A549 (cell line): ENCODE data around the gene MUC21. TPM values are rescaled to one million over a fixed set of nuclear protein-coding genes. Genes with fewer than 3 reads are reported as not detected.

Source experiments
- ATAC-seq, 2 experiments: fragments of 200-7000 bp in 1 of 2; fragments of >200 bp in 1 of 2; cut with Nextera tagmentation in 1 of 2; cut with Tn5 transposase in 1 of 2; 3 replicates each; pipeline versions ENCODE4 v1.8.0 to v1.9.1; 2018 to 2020; ENCODE audit warnings: mild to moderate bottlenecking in 1 of 2, moderate library complexity in 1 of 2
- CTCF ChIA-PET: fragments of 300-600 bp; sonication (Branson Sonifier 250); formaldehyde crosslinking; extraction: SDS; loops from one replicate; lab custom pipeline; 2021; ENCODE audit warnings: antibody characterized with exemption, inconsistent platforms; lab: Yijun Ruan, JAX
- POLR2A ChIA-PET: fragments of 350-600 bp; formaldehyde crosslinking; extraction: SDS; loops from one replicate; lab custom pipeline; 2021; ENCODE audit warnings: antibody characterized with exemption, inconsistent platforms; lab: Yijun Ruan, JAX
- DNase-seq, 2 experiments: peaks; one replicate each; pipeline versions ENCODE4 v3.0.0 to v3.0.0-alpha.2; 2011 to 2016; ENCODE audit warnings: low read depth in 1 of 2, low spot score in 1 of 2
- FAIRE-seq: peaks from 2 replicates; lab custom pipeline; 2011; peaks lifted over from hg19 to GRCh38; lab: Jason Lieb, UNC
- H3K27ac ChIP-seq, 2 experiments: fragments of >200 bp; sonication (Bioruptor Twin); formaldehyde crosslinking; 3 replicates each; pipeline ENCODE4 v1.5.1; 2016 to 2017
- H3K4me1 ChIP-seq: fragments of >200 bp; sonication (Bioruptor Twin); formaldehyde crosslinking; 3 replicates; pipeline ENCODE4 v1.6.1; 2016
- H3K4me2 ChIP-seq: fragments of >200 bp; sonication (Bioruptor Twin); formaldehyde crosslinking; 3 replicates; pipeline ENCODE4 v1.6.1; 2016
- H3K4me3 ChIP-seq: fragments of >200 bp; sonication (Bioruptor Twin); formaldehyde crosslinking; 3 replicates; pipeline ENCODE4 v1.5.1; 2016
- H3K9me3 ChIP-seq: fragments of >200 bp; sonication (Bioruptor Twin); formaldehyde crosslinking; 3 replicates; pipeline ENCODE4 v1.6.1; 2016
- CBX8 ChIP-seq: fragments of 200-600 bp; sonication (generic); IDR thresholded peaks from 2 replicates; pipeline ENCODE4 v1.6.1; 2016
- CEBPB ChIP-seq, 2 experiments: fragments of >200 bp in 1 of 2; sonication (Bioruptor Twin) in 1 of 2; formaldehyde crosslinking in 1 of 2; IDR thresholded peaks; 2 replicates each; pipeline ENCODE4 v1.6.1; 2012 to 2016
- CHD2 ChIP-seq: fragments of 150-350 bp; IDR thresholded peaks from 2 replicates; pipeline ENCODE4 v1.6.1; 2014; ENCODE audit warnings: low read length; ENCODE audit not compliant: partially characterized antibody
- ESRRA ChIP-seq: fragments of 150-350 bp; IDR thresholded peaks from 2 replicates; pipeline ENCODE4 v1.6.1; 2014; ENCODE audit warnings: mild to moderate bottlenecking, low read length, borderline replicate concordance
- FOSB ChIP-seq: fragments of 250-450 bp; sonication (Bioruptor Pico); IDR thresholded peaks from 2 replicates; pipeline ENCODE4 v1.5.0; 2020; ENCODE audit warnings: mild to moderate bottlenecking, moderate library complexity
- FOXS1 ChIP-seq: fragments of 250-450 bp; sonication (Bioruptor Pico); IDR thresholded peaks from 2 replicates; pipeline ENCODE4 v1.5.0; 2020; ENCODE audit warnings: mild to moderate bottlenecking, moderate library complexity
- GATA3 ChIP-seq: IDR thresholded peaks from 2 replicates; pipeline ENCODE4 v1.6.1; 2012; ENCODE audit warnings: borderline replicate concordance
- HDAC2 ChIP-seq: fragments of 200-600 bp; sonication (generic); IDR thresholded peaks from 2 replicates; pipeline ENCODE4 v1.6.1; 2016
- HEYL ChIP-seq: fragments of 250-450 bp; sonication (Bioruptor Pico); IDR thresholded peaks from 2 replicates; pipeline ENCODE4 v1.8.0; 2021; ENCODE audit warnings: mild to moderate bottlenecking, moderate library complexity
- HOXB13 ChIP-seq: fragments of 250-450 bp; sonication (Bioruptor Pico); IDR thresholded peaks from 2 replicates; pipeline ENCODE4 v1.5.0; 2020; ENCODE audit warnings: low read depth, mild to moderate bottlenecking, moderate library complexity
- HOXB5 ChIP-seq: fragments of 250-450 bp; sonication (Bioruptor Pico); IDR thresholded peaks from 2 replicates; pipeline ENCODE4 v1.5.0; 2020; ENCODE audit warnings: mild to moderate bottlenecking, moderate library complexity
- JUNB ChIP-seq: fragments of >200 bp; sonication (Bioruptor Twin); formaldehyde crosslinking; IDR thresholded peaks from 2 replicates; pipeline ENCODE4 v1.6.1; 2016
- MAFK ChIP-seq: fragments of 450-650 bp; IDR thresholded peaks from 2 replicates; pipeline ENCODE4 v1.6.1; 2014; ENCODE audit not compliant: partially characterized antibody
- MAZ ChIP-seq: fragments of 150-350 bp; IDR thresholded peaks from 2 replicates; pipeline ENCODE4 v1.6.1; 2014; ENCODE audit warnings: antibody characterized with exemption, low read depth, low read length, borderline replicate concordance
- NPAS2 ChIP-seq: fragments of 250-450 bp; sonication (Bioruptor Pico); IDR thresholded peaks from 2 replicates; pipeline ENCODE4 v1.8.0; 2022; ENCODE audit warnings: mild to moderate bottlenecking, moderate library complexity, borderline replicate concordance
- PHF8 ChIP-seq: fragments of 200-600 bp; sonication (generic); IDR thresholded peaks from 2 replicates; pipeline ENCODE4 v1.6.1; 2016; ENCODE audit warnings: low read depth, mild to moderate bottlenecking, antibody characterized with exemption, moderate library complexity, borderline replicate concordance
- POLR2A ChIP-seq: IDR thresholded peaks from 2 replicates; pipeline ENCODE4 v1.6.1; 2012; ENCODE audit warnings: mild to moderate bottlenecking, low read length
- RAD21 ChIP-seq, 2 experiments: fragments of >200 bp in 1 of 2; sonication (Bioruptor Twin) in 1 of 2; formaldehyde crosslinking in 1 of 2; IDR thresholded peaks in 1 of 2; conservative IDR thresholded peaks in 1 of 2; 2 replicates in 1 of 2; 3 replicates in 1 of 2; pipeline ENCODE4 v1.6.1; 2012 to 2018; ENCODE audit warnings: inconsistent platforms in 1 of 2
- RCOR1 ChIP-seq: fragments of 150-350 bp; IDR thresholded peaks from 2 replicates; pipeline ENCODE4 v1.6.1; 2014; ENCODE audit warnings: antibody characterized with exemption, low read length, low read depth
- RNF2 ChIP-seq: fragments of 200-600 bp; sonication (generic); IDR thresholded peaks from 2 replicates; pipeline ENCODE4 v1.6.1; 2016; ENCODE audit warnings: low read depth, mild to moderate bottlenecking, antibody characterized with exemption, moderate library complexity, borderline replicate concordance
- SREBF2 ChIP-seq: fragments of 450-650 bp; IDR thresholded peaks from 2 replicates; pipeline ENCODE4 v1.6.1; 2014; ENCODE audit warnings: mild to moderate bottlenecking, moderate library complexity
- ZC3H11A ChIP-seq: fragments of 450-650 bp; IDR thresholded peaks from 2 replicates; pipeline ENCODE4 v1.6.1; 2014; ENCODE audit warnings: antibody characterized with exemption, mild to moderate bottlenecking
- WGBS: methylation state at CpG from one replicate; pipeline ENCODE4 v1.1.6; 2017; ENCODE audit errors: missing lambda C conversion rate; 5-methylcytosine and 5-hydroxymethylcytosine counted together
- polyA plus RNA-seq, 4 experiments: library from polyadenylated mRNA; depleted of rRNA in 3 of 4; stranded (reverse); fragments of >200 nt; fragmentation: RNase III in 1 of 4; extraction: RNeasy Plus Mini Kit Qiagen cat#74134 plus additional on column Dnase treatment in 1 of 4; gene quantifications; 2 replicates in 3 of 4; 3 replicates in 1 of 4; pipeline ENCODE4 v1.2.3, GENCODE V29; 2011 to 2017
- TF ChIP-seq, protein P1 (sequence below): fragments of 250-450 bp; sonication (Bioruptor Pico); IDR thresholded peaks from 2 replicates; pipeline ENCODE4 v1.5.0; 2021; ENCODE audit warnings: mild to moderate bottlenecking, moderate library complexity, borderline replicate concordance
- TF ChIP-seq, protein P2 (sequence below): fragments of 450-650 bp; IDR thresholded peaks from 2 replicates; pipeline ENCODE4 v1.6.1; 2014; ENCODE audit warnings: antibody characterized with exemption
- TF ChIP-seq, protein P3 (sequence below): fragments of >200 bp; sonication (Bioruptor Twin); formaldehyde crosslinking; IDR thresholded peaks from 3 replicates; pipeline ENCODE4 v1.5.1; 2016
- TF ChIP-seq, protein P4 (sequence below): fragments of 150-350 bp; IDR thresholded peaks from 2 replicates; pipeline ENCODE4 v1.6.1; 2014; ENCODE audit warnings: low read depth, mild to moderate bottlenecking, low read length

MUC21 gene
- polyA plus RNA-seq, 2 of the 4 experiments (the other 2 are of a cell fraction), result not detected

DNA sequence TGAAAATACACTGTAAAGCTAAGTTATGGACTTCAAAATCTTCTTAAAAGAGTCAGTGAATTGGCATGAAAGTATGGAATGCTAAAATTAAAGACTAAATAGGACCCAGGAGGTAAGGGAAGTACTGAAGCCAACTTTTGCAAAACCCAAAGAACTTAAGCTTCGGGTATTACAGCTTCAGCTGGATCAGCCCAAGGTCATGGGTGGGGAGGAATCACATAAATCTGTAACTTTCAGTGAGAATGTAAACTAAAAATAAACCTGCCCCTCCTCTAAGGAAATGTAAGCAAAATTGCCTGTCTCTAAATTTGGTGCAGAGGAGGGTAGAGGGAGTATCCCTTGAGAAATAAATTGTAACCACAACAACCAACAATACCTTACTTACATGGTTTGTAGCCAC lies 4.4 kb upstream of the MUC21 start:
- POLR2A ChIA-PET, result interaction anchor here (0.9 kb wide), 1 partner anchor 36 kb away, joined by 3 read pairs; no protein-coding TSS in a partner anchor
- H3K4me1 ChIP-seq, result no peaks in the 10 kb centered on the region
- DNase-seq (no peak), FAIRE-seq (no peak), ATAC-seq (no peak)
- CTCF ChIA-PET, result no interaction called here
- 22% methylated on average over 1 of the region's 1 CpG for WGBS
- no peak overlapping the region for H3K4me3 ChIP-seq
- no peak for TF ChIP-seq ZC3H11A
- no peak for TF ChIP-seq HOXB13
- no peak for TF ChIP-seq JUNB
- no peak for TF ChIP-seq GATA3
- TF ChIP-seq ESRRA, result no peak
- no peak for TF ChIP-seq RAD21 (conservative IDR thresholded peaks at IDR 0.05 in 1 of 2, IDR thresholded peaks at IDR 0.05 in 1 of 2)
- TF ChIP-seq RNF2, result no peak
- TF ChIP-seq NPAS2 (CRISPR knock-in tag), result no peak
- no peak for TF ChIP-seq CHD2
- H3K4me2 ChIP-seq, result no peak overlapping the region
- no peak overlapping the region for H3K27ac ChIP-seq
- H3K9me3 ChIP-seq, result no peaks in the 10 kb centered on the region

DNA sequence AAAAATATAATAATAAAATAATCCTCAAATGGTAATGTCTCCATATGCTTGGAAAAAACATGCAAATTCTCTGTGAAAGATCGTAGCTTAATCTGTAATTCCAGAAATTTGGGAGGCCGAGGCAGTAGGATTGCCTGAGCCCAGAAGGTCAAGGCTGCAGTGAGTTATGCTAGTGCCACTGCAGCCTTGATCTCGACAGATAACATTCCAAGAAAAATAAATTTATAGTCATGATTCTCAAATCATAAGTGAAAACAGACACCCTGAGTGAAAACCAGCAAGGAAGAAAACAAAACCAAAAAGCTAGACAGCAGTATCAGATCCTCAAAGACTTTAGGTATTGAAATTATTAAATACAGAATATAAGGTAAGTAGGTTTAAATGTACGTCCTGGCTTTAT lies 3.8 kb upstream of the MUC21 start:
- Histone ChIP-seq H3K4me1 (no peaks in the 10 kb centered on the region), H3K4me2 (no peak overlapping the region), H3K4me3 (no peak overlapping the region), H3K27ac (no peak overlapping the region), H3K9me3 (no peaks in the 10 kb centered on the region)
- TF ChIP-seq JUNB (no peak), RCOR1 (no peak), HEYL (CRISPR knock-in tag) (no peak), MAFK (no peak), FOSB (no peak), FOXS1 (CRISPR knock-in tag) (no peak), CBX8 (no peak), PHF8 (no peak), HOXB13 (no peak), CEBPB (IDR thresholded peaks at IDR 0.05) (no peak)
- TF ChIP-seq, protein P1, sequence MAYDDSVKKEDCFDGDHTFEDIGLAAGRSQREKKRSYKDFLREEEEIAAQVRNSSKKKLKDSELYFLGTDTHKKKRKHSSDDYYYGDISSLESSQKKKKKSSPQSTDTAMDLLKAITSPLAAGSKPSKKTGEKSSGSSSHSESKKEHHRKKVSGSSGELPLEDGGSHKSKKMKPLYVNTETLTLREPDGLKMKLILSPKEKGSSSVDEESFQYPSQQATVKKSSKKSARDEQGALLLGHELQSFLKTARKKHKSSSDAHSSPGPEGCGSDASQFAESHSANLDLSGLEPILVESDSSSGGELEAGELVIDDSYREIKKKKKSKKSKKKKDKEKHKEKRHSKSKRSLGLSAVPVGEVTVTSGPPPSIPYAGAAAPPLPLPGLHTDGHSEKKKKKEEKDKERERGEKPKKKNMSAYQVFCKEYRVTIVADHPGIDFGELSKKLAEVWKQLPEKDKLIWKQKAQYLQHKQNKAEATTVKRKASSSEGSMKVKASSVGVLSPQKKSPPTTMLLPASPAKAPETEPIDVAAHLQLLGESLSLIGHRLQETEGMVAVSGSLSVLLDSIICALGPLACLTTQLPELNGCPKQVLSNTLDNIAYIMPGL (CRISPR knock-in tag), result no peak
- TF ChIP-seq, protein P2, sequence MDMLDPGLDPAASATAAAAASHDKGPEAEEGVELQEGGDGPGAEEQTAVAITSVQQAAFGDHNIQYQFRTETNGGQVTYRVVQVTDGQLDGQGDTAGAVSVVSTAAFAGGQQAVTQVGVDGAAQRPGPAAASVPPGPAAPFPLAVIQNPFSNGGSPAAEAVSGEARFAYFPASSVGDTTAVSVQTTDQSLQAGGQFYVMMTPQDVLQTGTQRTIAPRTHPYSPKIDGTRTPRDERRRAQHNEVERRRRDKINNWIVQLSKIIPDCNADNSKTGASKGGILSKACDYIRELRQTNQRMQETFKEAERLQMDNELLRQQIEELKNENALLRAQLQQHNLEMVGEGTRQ, result no peak
- POLR2A ChIA-PET, result no interaction called here
- 26% methylated on average over 4 of the region's 4 CpGs for WGBS
- CTCF ChIA-PET, result no interaction called here
- FAIRE-seq (no peak), ATAC-seq (no peak), DNase-seq (no peak)

DNA sequence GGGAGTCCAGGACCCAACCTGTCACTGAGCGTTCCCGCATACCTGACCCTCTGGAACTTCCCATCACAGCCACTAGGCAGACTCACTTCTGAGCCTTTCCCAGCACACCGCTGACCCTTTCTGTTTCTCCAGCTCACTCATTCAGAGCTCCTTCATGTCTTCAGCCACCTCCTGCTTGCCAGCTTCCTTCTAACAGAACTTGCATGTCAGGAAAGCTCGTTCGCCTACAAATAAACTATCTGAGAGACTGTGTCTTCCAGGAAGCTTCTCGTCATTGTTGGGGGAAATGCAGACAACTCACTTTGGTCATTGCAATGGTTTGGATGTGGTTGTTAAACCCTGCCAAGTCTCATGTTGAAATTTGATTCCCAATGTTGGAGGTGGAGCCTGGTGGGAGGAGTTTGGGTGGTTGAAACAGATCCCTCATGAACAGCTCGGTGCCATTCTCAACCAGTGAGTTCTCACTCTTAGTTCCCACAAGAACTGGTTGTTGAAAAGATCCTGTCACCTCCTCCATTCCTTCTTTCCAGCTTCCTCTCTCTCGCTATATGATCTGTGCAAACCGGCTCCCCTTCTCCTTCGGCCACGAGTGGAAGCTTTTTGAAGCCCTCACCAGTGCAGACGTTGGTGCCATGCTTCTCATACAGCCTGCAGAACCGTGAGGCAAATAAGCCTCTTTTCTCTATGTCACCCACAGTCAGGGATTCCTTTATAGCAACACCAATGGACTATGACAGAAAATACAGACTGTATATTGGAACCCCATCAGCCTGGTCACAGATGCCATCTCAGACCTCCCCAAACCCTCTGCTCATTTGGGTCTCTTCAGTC lies 1.4 kb upstream of the MUC21 start:
- Histone ChIP-seq H3K4me3 (no peak overlapping the region), H3K9me3 (no peaks in the 10 kb centered on the region), H3K4me1 (no peaks in the 10 kb centered on the region), H3K27ac (no peak overlapping the region), H3K4me2 (no peak overlapping the region)
- POLR2A ChIA-PET, result interaction anchor here (0.6 kb wide), 1 partner anchor 148 kb away, joined by 3 read pairs; no protein-coding TSS in a partner anchor
- FAIRE-seq (no peak), ATAC-seq (peak in 1 of 2 experiments; percentile 79; a peak in 3 of 6 replicates), DNase-seq (peak in 1 of 2 experiments; percentile 14)
- CTCF ChIA-PET, result interaction anchor here (0.6 to 1.5 kb wide), 2 partner anchors 8 to 13 kb away, joined by 3 read pairs; no protein-coding TSS in a partner anchor
- 66% methylated on average over 13 of the region's 13 CpGs for WGBS
- no peak for TF ChIP-seq NPAS2 (CRISPR knock-in tag)
- no peak for TF ChIP-seq HOXB5 (CRISPR knock-in tag)
- no peak for TF ChIP-seq SREBF2
- TF ChIP-seq MAZ, result no peak
- TF ChIP-seq, protein P3, sequence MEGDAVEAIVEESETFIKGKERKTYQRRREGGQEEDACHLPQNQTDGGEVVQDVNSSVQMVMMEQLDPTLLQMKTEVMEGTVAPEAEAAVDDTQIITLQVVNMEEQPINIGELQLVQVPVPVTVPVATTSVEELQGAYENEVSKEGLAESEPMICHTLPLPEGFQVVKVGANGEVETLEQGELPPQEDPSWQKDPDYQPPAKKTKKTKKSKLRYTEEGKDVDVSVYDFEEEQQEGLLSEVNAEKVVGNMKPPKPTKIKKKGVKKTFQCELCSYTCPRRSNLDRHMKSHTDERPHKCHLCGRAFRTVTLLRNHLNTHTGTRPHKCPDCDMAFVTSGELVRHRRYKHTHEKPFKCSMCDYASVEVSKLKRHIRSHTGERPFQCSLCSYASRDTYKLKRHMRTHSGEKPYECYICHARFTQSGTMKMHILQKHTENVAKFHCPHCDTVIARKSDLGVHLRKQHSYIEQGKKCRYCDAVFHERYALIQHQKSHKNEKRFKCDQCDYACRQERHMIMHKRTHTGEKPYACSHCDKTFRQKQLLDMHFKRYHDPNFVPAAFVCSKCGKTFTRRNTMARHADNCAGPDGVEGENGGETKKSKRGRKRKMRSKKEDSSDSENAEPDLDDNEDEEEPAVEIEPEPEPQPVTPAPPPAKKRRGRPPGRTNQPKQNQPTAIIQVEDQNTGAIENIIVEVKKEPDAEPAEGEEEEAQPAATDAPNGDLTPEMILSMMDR, result no peak
- no peak for TF ChIP-seq HDAC2
- TF ChIP-seq POLR2A, result no peak
- TF ChIP-seq, protein P4, sequence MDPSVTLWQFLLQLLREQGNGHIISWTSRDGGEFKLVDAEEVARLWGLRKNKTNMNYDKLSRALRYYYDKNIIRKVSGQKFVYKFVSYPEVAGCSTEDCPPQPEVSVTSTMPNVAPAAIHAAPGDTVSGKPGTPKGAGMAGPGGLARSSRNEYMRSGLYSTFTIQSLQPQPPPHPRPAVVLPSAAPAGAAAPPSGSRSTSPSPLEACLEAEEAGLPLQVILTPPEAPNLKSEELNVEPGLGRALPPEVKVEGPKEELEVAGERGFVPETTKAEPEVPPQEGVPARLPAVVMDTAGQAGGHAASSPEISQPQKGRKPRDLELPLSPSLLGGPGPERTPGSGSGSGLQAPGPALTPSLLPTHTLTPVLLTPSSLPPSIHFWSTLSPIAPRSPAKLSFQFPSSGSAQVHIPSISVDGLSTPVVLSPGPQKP, result no peak
- TF ChIP-seq RAD21 (conservative IDR thresholded peaks at IDR 0.05 in 1 of 2, IDR thresholded peaks at IDR 0.05 in 1 of 2), result no peak
